Duodenal mucosa (tissue), 2 donors: Measurements from ENCODE around the gene FBRS.
"Not testable (repeated sequence)": the region's sequence is repeated elsewhere in the genome, so short reads cannot be mapped to it uniquely, and the experiment has no call there.

Source experiments
- H3K27ac ChIP-seq: one replicate; pipeline ENCODE4 v1.7.0; 2013; ENCODE audit warnings: low read depth, low read length
- H3K27me3 ChIP-seq, 2 donors: one replicate each; pipeline ENCODE4 v1.7.0; 2013; ENCODE audit warnings: low read length in 2 of 2, control low read depth in 1 of 2; ENCODE audit not compliant: insufficient read depth in 2 of 2, control insufficient read depth in 1 of 2
- H3K36me3 ChIP-seq, 2 donors: one replicate each; pipeline ENCODE4 v1.7.0; 2013; ENCODE audit warnings: low read length in 2 of 2, control low read depth in 1 of 2; ENCODE audit not compliant: insufficient read depth in 2 of 2, control insufficient read depth in 1 of 2
- H3K4me1 ChIP-seq, 2 donors: one replicate each; pipeline ENCODE4 v1.7.0; 2013; ENCODE audit warnings: low read length in 2 of 2, control low read depth in 1 of 2; ENCODE audit not compliant: insufficient read depth in 2 of 2, control insufficient read depth in 1 of 2
- H3K4me3 ChIP-seq, 2 donors: one replicate each; pipeline ENCODE4 v1.7.0; 2013; ENCODE audit warnings: low read length in 2 of 2, low read depth in 1 of 2
- H3K9ac ChIP-seq, 2 donors: one replicate each; pipeline ENCODE4 v1.7.0; 2013; ENCODE audit warnings: low read length in 2 of 2, low read depth in 1 of 2
- H3K9me3 ChIP-seq, 2 donors: one replicate each; pipeline ENCODE4 v1.7.0; 2013; ENCODE audit warnings: low read length in 2 of 2, control low read depth in 1 of 2; ENCODE audit not compliant: control insufficient read depth in 1 of 2

Gene FBRS

GRCh38 chr16:30677931-30678585 is 19.8 kb downstream of the FBRS start:
- Histone ChIP-seq H3K4me1 (no peaks in the 10 kb centered on the region), H3K9me3 (no peaks in the 10 kb centered on the region), H3K4me3 (no peak overlapping the region), H3K27me3 (no peaks in the 10 kb centered on the region), H3K27ac (no peak overlapping the region), H3K9ac (no peak overlapping the region), H3K36me3 (no peaks in the 10 kb centered on the region)

GRCh38 chr16:30678586-30678970 is 20.3 kb downstream of the FBRS start:
- no peak overlapping the region for H3K9ac ChIP-seq

GRCh38 chr16:30680326-30680725 is 22.1 kb downstream of the FBRS start:
- Histone ChIP-seq H3K4me1 (no peaks in the 10 kb centered on the region), H3K27me3 (no peaks in the 10 kb centered on the region), H3K9ac (no peak overlapping the region), H3K4me3 (no peak overlapping the region), H3K9me3 (no peaks in the 10 kb centered on the region), H3K36me3 (no peaks in the 10 kb centered on the region), H3K27ac (no peak overlapping the region)

More at GRCh38 chr16:30678586-30678970, 20.3 kb downstream of the FBRS start:
- no peaks in the 10 kb centered on the region for H3K4me1 ChIP-seq
- H3K27ac ChIP-seq: no peak overlapping the region
- no peaks in the 10 kb centered on the region for H3K27me3 ChIP-seq
- no peaks in the 10 kb centered on the region for H3K36me3 ChIP-seq
- no peak overlapping the region for H3K4me3 ChIP-seq
- no peaks in the 10 kb centered on the region for H3K9me3 ChIP-seq

DNA sequence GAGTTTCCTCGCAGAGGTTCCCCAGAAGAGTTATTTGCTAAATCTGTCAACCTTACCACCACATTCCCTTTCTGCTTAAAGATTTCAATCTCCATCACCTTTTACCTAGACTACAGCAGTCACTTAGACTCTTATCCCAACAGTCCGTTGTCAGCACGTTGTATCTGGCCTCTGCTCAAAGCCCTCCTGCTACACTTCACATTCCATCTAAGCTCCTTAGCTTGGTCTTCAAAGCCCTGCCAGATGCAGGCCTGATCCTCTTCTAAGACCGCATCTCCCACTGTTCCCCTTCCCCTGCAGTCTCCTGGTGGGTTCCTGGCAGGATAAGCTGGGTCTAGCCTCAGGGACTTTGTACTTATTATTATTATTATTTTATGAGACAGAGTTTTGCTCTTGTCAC is 30.5 kb downstream of the FBRS start:
- H3K36me3 ChIP-seq: no peaks in the 10 kb centered on the region
- H3K27me3 ChIP-seq: no peaks in the 10 kb centered on the region
- H3K4me1 ChIP-seq: peaks cover 0 to 2% of the 10 kb centered on the region in 2 donors
- no peak overlapping the region for H3K4me3 ChIP-seq
- H3K9ac ChIP-seq: no peak overlapping the region
- no peaks in the 10 kb centered on the region for H3K9me3 ChIP-seq
- no peak overlapping the region for H3K27ac ChIP-seq

- Histone ChIP-seq H3K4me3 (no peak overlapping the region), H3K27ac (no peak overlapping the region), H3K4me1 (peaks cover 0 to 5% of the 10 kb centered on the region in 2 donors), H3K36me3 (no peaks in the 10 kb centered on the region), H3K9me3 (no peaks in the 10 kb centered on the region), H3K9ac (no peak overlapping the region), H3K27me3 (no peaks in the 10 kb centered on the region)
These were observed 33.7 kb downstream of the FBRS start for GRCh38 chr16:30691907-30692306.

DNA sequence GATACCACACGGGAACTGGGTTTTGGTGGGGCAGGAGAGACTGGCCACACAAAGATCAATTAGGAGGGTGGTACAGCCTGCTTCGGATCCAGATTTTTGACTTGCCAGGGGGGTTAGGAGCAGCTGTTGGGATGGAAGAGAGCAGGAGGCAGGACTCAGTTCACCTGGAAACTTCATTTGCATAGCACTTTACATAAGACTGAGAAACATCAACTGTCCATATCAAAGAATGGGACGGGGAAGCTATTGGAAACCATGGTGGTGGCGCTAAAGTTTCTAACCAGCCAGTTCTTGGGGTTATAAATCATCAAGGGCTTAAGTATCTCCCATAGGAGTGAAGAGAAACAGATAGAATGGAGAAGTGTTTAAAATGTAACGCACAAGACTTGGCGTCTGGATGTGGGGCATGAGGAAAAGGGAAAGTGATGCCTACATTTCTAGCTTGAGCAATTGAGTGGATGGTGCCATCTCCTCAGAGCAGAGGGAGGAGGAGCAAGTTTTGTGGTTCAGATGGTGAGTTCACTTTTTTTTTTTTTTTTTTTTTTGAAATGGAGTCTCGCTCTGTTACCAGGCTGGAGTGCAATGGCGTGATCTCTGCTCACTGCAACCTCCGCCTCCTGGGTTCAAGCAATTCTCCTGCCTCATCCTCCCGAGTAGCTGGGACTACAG is 34.3 kb downstream of the FBRS start:
- H3K9me3 ChIP-seq: no peaks in the 10 kb centered on the region
- no peak overlapping the region for H3K9ac ChIP-seq
- H3K27me3 ChIP-seq: no peaks in the 10 kb centered on the region
- H3K4me1 ChIP-seq: peaks cover 1 to 5% of the 10 kb centered on the region in 2 donors
- H3K36me3 ChIP-seq: no peaks in the 10 kb centered on the region
- no peak overlapping the region for H3K4me3 ChIP-seq
- H3K27ac ChIP-seq: no peak overlapping the region

GRCh38 chr16:30694926-30695693 is 36.9 kb downstream of the FBRS start:
- Histone ChIP-seq H3K9me3 (no peaks in the 10 kb centered on the region), H3K9ac (no peak overlapping the region), H3K36me3 (peaks cover 3 to 4% of the 10 kb centered on the region in 2 donors), H3K27me3 (no peaks in the 10 kb centered on the region), H3K4me3 (no peak overlapping the region), H3K4me1 (peaks cover 12 to 16% of the 10 kb centered on the region in 2 donors), H3K27ac (no peak overlapping the region)

DNA sequence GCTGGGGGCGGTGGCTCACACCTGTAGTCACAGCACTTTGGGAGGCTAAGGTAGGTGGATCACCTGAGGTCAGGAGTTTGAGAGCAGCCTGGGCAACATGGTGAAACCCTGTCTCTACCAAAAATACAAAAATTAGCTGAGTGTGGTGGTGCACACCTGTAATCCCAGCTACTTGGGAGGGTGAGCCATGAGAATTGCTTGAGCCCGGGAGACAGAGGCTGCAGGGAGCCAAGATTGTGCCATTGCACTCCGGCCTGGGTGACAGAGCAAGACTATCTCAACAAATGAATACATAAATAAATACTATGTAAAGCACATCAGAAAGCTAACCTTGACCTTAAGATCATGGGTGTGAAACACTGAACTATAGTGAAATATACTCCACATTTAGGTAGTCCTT is 38.4 kb downstream of the FBRS start:
- H3K36me3 ChIP-seq: peaks cover 13 to 19% of the 10 kb centered on the region in 2 donors
- peaks cover 14 to 16% of the 10 kb centered on the region in 2 donors for H3K4me1 ChIP-seq
- H3K9me3 ChIP-seq, H3K27me3 ChIP-seq, H3K27ac ChIP-seq, H3K9ac ChIP-seq, H3K4me3 ChIP-seq: not testable (repeated sequence)

GRCh38 chr16:30697264-30698138 is 39.3 kb downstream of the FBRS start:
- H3K4me1 ChIP-seq: peaks cover 14 to 16% of the 10 kb centered on the region in 2 donors

More at GRCh38 chr16:30697264-30698138, 39.3 kb downstream of the FBRS start:
- Histone ChIP-seq H3K4me3 (peak overlapping the region; percentile 90), H3K36me3 (peaks cover 13 to 25% of the 10 kb centered on the region in 2 donors), H3K27me3 (no peaks in the 10 kb centered on the region), H3K27ac (peak overlapping the region; percentile 100), H3K9me3 (no peaks in the 10 kb centered on the region), H3K9ac (peak overlapping the region; percentile 92 to 98)
